Upper lobe of left lung (tissue), 4 donors: ENCODE results near the gene DPPA5.

Source experiments
- CTCF ChIP-seq, 6 experiments: fragments of 450-650 bp in 4 of 6; fragments of 200-600 bp in 2 of 6; sonication (generic) in 2 of 6; IDR thresholded peaks; one replicate each; pipeline ENCODE4 v1.5.1; 2016 to 2019; ENCODE audit warnings: antibody characterized with exemption in 6 of 6
- POLR2A ChIP-seq, 4 donors: fragments of 450-650 bp; IDR thresholded peaks; one replicate each; pipeline ENCODE4 v1.5.1; 2016 to 2017; ENCODE audit warnings: antibody characterized with exemption in 4 of 4, mild to moderate bottlenecking in 2 of 4

GRCh38 chr6:73369157-73369556 is 15.1 kb upstream of the DPPA5 start:
- TF ChIP-seq POLR2A (IDR thresholded peaks at IDR 0.05) (no peak), CTCF (IDR thresholded peaks at IDR 0.05) (no peak)
